Hypothalamus (tissue), 51 donors: Measurements from ENCODE around the gene PARVA.
A peak's percentile ranks its signal among the peaks of the same experiment; 100 is the strongest.
"Not testable (repeated sequence)": the region's sequence is repeated elsewhere in the genome, so short reads cannot be mapped to it uniquely, and the experiment has no call there.

Experiments
- DNase-seq, 51 donors: peaks; one replicate each; lab custom pipeline; 2025; lab: John Stamatoyannopoulos, UW

The PARVA gene, protein sequence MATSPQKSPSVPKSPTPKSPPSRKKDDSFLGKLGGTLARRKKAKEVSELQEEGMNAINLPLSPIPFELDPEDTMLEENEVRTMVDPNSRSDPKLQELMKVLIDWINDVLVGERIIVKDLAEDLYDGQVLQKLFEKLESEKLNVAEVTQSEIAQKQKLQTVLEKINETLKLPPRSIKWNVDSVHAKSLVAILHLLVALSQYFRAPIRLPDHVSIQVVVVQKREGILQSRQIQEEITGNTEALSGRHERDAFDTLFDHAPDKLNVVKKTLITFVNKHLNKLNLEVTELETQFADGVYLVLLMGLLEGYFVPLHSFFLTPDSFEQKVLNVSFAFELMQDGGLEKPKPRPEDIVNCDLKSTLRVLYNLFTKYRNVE

DNA sequence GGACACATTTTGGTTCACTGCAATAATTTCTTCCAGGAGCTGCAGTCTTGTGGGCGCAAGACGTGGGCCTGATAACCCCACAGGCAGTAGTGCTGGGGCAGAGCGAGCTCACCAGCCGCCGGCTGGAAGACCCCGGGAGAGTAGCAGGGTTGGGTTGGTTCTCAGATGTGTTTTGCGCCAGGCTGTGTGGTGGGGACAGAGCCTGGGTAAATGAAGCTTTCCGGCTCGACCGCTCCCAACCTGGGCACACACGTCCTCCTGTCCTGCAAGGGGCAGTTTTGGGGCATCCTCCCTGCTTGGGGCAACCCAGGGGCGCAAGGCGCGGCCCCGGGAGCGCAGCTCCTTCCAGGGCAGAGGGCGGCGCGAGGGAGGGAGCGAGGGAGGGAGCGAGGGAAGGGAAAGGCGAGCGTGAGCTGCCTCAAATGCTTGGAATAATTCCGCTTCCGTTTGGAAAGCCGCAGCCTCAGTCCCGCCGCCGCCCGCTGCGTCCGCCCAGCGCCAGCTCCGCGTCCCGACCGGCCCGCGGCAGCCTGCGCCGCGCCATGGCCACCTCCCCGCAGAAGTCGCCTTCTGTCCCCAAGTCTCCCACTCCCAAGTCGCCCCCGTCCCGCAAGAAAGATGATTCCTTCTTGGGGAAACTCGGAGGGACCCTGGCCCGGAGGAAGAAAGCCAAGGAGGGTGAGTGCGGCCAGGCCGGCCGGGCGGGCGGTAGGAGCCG lies at the start of gene PARVA:
PARVA (plus strand) TSS at position 466 of the 718 bp plus-strand sequence; CDS start at position 543, 77 bp downstream.
- DNase-seq: peak in 17 of 51 donors; percentile 10 to 75 (median 34)

DNA sequence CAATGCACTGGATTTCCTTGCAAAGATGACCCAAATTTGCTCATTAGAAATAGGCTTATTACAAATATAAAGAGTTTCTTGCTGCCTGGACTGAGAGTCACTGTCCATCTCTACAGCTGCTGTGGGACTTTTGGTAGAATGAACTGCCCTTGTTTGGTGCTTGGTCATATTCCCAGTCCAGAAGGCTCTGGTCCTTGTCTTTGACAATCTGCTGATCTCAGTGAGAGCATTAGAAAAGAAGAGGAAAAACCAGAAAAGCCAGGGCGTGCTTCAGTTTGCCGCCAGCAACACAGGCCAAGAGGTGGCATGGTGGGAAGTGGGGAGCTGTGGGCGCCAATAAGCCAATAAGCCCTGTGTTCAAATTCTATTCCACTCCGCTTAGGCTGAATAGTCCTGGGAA lies 48.2 kb upstream of the PARVA start:
- peak in 22 of 51 donors; percentile 4 to 65 (median 28) for DNase-seq

DNA sequence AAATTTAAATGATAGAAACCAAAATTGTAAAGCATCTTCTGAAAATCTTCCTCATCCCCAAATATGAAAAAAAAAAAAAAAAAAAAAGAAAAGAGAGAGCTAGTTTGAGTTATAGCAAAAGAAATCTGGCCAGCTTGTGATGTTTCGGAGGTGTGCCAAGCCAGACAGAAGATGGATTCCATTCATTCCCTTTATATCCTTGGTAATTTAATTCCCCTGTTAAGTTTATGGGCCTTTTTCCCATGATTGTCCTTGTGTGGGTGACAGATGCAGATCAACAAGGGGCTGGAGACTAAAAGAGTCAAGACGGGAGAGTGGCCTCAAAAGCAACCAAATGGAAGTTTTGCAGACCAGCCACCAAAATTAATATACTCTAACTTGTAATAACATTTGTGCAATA lies 47.6 kb upstream of the PARVA start:
- DNase-seq: no peak

DNA sequence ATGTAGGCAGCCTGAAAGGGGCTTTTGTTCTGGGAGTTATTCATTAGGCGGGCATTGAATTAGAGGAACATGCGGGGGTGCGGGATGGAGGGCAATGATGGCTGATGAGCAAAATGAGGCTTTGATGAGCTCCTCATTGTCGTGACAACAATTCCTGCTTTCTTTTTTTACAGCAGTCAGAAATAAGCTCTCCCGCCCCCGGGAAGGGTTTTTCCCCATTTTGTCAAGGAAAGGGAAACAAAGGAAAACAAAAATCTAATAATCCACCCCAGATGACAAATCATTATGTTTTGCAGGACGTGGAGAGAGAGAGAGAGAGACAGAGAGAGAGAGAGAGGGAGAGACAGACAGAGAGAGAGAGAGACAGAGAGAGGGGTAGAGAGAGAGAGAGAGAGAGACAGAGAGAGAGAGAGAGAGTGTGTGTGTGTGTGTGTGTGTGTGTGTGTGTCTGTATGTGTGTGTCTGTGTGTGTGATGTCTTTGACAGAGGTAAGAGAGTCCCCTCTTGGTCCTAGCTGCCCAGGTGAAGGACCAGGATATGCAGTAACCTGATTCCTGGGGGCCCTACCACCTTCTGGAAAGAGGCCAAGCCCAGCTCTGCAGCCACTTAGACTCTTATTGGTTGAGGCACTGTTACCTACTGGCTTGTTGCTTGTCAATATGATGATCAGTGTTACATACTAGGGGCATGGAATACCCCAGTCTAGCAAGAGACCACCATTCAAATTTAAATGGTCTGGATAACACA lies 46.7 kb upstream of the PARVA start:
- DNase-seq: peak in 42 of 51 donors; percentile 2 to 93 (median 52)

DNA sequence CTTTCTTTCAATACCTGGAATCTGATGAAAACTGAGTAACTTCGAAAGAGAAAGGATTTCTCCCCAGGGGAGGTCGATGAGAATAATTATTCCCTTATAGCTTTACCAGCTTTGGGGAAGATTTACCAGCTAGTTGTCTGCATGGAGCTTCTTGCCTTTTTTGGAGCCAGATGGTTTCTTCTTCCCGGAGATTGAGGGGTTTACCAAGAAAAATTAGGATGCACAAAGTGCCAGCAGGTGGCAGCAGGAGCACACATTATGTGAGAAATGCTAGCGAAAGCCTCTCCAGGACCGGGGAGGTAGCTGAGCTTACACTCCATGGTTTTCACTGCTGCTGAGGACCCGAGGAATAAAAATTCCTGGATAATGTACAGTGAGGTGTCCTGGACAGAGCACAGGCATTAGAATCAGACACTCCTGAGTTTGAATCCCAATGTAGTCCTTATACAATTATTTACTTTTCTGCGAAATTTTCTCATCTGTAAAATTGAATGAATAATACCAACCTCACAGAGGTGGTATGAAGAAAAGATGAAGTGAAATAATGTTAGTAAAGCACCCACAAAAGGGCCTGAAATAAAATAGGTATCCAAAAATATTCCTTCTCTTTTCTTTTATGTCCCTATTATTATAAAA lies 46.0 kb upstream of the PARVA start:
- DNase-seq: peak in 48 of 51 donors; percentile 3 to 92 (median 59)

DNA sequence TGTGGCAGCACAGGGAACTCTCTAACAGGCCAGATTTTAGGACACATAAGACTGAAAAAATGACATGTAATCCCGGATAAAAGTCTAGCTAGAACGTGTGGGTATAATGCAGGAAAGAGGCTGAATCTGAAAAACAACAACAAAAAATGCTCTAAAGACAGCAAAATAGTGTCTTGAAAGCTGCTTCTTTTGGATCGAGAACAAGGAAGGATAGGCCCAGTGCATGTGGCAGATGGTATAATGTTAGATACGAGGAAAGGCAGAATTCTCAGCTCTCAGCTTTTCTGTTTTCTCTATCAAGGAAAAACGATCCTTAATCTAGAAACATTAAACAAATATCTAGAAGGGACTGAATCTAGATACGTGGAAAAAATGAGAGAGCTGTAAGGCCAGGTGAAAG lies 33.8 kb upstream of the PARVA start:
- no peak for DNase-seq

DNA sequence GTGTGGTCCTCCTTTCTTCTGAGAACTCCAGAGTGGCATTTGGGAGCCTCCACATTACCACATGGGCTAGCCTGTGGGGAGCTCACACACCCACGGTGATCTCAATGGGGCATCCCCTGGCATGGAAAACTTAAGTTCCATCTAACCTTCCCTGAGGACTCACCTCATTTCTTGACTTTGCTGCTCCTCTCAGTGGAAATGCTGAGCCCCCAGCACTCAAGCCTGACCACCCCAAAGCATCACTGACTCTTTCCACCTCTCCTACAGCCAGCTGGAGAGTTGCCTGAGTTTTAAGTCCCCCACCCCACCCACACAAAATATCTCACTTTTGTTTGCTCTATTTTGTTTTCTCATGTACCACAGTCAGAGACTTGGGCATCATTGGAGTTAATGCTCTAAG lies 23.8 kb upstream of the PARVA start:
- no peak for DNase-seq

DNA sequence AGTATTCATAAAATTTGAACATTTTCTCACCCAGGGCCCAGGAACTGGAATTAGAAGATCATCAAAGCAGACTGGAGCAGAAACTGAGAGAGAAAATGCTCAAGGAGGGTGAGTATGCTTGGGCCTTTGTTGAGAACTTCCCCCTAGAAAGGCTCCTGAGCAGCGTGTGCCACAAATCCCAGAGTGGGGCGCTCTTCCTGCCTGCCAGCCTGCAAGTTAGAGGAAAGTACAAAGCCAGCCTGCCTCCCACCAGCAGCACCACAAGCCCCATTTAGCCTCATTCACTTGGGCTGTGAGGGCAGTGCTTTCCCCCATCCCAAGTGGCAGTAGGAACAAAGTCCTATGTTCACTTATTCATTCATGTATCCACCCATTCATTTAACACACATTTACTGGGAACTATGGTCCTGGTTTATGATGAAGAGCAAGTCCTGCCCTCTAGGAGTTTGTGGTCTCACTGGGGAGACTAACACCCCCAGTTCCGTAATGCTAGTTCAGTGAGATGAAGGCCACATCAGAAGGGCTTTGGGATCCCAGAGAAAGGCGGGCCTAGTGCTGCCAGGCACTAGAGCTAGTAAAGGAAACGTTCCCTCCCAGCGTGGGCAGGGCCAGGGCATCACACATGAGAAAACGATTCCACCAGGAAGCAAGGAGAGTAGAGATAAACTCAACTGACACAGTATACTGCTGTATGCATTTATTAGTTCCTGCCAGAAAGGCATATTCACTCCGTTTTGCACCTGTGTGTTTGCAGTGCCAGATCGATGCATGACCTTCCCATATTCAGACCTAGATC lies 22.4 kb upstream of the PARVA start:
- DNase-seq: no peak

DNA sequence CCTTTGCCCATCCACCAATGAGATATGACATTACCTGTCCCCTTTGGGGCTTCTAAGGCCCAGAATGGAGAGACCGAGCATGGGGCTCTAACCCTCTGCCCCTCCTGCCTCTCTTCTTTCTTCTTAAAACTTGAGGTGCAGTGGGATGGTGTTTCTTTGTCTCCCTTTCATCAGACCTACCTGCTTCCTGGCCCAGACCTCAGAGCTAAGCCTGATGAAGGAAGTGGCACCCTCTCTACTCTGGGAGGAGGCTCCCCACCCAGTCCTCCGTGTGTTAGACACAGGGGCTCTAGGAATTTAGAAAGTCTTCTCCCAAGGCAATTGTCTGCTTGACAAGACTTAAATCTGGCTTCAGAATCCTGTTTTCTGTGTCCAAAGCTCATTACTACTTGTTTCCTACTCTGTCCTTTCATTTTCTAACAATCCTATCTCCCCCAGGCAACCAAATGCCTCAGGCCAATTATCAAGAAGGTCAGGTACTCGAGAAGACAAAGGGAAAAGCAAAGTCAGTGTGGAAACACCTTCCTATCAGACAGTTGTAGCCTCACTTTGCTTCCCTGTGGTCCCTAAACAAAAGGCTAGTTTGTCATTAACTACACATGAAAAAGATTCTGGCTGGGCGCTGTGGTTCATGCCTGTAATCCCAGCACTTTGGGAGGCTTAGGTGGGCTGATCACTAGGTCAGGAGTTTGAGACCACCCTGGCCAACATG lies 20.3 kb upstream of the PARVA start:
- no peak for DNase-seq

DNA sequence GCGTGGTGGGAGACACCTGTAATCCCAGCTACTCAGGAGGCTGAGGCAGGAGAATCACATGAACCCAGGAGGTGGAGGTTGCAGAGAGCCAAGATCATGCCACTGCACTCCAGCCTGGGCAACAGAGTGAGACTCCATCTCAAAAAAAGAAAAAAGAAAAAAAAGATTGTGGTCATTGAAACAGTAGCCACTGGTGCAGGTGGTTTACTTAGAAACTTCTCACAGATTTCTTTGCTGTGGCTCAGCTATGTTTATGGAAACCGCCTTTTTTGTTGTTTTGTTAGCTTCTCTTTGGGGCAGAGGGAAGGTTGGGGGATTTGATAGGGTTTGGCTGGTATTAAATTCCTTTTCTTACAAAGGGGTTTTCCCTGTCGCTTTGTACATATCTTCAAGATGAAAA lies 19.7 kb upstream of the PARVA start:
- DNase-seq: not testable (repeated sequence)

DNA sequence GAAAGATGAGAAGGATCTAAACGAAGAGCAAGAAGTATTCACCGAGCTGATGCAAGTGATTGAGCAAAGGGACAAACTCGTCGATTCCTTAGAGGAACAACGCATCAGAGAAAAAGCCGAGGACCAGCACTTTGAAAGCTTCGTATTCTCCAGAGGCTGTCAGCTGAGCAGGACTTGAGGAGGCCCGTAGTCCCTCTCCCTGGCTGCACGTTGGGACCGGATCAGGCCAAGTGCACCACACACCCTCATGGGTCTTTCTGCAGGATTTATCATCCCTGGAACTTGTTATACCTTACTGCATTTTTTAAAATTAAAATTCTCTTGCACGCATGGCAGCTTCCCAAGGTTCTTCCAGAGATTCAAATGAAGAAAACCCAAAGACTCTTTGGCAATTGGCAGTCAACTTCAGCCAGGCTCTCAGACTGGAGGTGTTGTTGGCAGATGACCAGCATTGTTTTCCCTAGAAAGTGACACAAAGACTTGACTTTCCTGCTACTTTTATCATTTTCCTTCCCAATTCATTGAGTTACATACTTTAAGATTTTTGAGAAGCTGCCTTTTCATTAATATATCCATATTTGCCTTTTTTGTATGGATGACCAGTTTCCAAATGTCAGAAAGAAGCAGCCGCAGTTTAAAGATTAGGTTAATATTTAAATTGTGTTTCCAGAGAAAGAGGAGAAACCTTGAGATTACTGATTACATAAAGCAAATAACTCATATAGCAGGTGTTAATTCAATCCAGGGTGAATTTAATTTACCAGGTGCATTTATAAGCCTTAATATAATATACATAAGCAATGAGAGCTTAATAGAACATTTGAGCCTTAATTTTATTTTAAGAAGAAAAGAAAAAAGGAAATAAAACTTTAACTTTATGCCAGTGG lies 18.8 kb upstream of the PARVA start:
- DNase-seq: no peak

DNA sequence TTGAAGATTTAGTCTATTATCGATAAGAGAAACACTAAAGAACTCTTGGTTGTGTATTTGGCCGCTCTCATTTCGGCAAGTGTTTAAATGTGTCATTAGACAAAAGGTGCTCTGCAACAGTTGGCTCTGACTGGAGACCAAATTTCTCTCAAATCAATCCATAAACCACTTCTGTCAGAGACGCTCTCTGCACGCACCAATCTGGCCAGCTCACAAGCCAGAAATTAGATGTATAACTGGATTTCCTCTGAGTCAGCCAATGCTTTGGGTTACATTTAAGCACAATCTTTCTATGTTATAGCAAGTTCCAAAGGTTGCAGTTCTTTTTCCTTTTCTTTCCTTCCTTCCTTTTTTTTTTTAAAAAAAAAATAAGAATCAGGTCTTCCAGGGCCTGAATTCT lies 17.6 kb upstream of the PARVA start:
- no peak for DNase-seq

DNA sequence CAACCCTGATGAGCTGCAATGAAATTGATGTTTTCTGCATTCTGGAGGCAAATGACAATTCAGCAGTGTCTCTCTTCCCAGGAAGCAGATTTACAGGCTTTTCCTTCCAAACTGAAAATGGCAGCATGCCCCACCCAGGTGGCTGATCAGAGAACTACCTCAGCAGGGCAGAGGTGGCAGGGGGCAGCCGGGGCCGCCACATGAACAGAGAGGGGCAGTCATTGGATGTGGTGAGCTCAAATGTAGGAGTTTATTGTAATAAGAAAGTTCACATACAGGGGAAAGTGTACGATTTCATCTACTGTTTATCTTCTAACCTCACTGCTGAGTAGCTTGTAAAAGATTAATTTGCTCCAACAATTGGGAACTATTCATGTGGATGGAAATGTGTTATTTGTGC lies 15.7 kb upstream of the PARVA start:
- no peak for DNase-seq

DNA sequence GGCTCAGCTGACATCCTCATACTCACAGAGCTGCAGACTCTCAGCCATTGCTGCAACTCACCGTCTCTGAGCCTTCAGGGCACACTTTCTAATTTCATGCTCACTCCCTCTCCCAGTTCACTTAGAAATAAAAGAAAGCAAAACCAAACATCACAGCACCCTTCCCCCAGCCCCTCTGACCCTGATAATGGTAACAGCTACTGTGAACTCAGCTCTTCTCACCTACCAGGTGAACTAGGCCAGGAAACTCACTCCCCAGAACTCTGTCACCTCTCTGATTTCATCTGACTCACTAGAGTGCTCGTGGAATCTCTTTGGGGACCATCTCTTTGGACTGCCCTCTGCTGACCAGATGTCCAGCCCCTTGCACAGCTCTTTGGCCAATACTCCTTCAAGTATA lies 14.5 kb upstream of the PARVA start:
- no peak for DNase-seq

DNA sequence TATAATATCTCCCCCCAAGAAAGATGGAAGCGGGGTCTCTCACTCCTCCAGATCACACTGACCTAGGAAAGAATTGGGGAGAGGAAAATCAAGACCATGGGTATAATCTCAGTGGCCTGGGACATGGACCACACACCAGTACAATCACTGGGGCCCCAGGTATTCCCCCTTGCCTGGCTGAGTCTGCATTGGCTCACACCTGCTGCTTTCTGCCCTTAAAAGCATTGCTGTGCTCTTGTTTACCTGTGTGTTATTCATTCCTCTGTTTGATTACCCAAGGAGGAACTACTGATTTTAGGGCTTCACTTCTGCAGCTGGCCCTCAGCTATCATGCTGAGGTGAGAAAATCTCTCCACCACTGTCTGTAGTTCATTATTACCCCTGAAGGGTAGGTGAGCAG lies 14.0 kb upstream of the PARVA start:
- no peak for DNase-seq

DNA sequence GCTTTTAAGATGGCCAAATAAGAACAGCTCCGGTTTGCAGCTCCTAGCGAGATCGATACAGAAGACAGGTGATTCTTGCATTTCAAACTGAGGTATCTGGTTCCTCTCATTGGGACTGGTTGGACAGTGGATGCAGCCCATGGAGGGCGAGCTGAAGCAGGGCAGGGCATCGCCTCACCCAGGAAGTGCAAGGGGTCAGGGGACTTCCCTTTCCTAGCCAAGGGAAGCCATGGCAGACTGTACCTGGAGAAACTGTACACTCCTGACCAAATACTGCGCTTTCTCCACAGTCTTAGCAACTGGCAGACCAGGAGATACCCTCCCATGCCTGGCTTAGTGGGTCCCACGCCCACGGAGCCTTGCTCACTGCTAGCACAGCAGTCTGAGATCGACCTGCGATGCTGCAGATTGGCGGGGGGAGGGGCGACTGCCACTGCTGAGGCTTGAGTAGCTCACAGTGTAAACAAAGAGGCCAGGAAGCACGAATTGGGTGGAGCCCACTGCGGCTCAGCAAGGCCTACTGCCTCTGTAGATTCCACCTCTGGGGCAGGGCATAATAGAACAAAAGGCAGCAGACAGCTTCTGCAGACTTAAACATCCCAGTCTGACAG lies 11.3 kb upstream of the PARVA start:
- DNase-seq: not testable (repeated sequence)

DNA sequence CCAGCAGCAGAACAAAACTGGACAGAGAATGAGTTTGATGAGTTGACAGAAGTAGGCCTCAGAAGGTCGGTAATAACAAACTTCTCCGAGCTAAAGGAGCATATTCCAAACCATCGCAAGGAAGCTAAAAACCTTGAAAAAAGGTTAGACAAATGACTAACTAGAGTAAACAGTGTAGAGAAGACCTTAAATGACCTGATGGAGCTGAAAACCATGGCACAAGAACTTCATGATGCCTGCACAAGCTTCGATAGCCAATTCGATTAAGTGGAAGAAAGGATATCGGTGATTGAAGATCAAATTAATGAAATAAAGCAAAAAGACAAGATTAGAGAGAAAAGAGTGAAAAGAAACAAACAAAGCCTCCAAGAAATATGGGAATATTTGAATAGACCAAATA lies 10.3 kb upstream of the PARVA start:
- DNase-seq: not testable (repeated sequence)

DNA sequence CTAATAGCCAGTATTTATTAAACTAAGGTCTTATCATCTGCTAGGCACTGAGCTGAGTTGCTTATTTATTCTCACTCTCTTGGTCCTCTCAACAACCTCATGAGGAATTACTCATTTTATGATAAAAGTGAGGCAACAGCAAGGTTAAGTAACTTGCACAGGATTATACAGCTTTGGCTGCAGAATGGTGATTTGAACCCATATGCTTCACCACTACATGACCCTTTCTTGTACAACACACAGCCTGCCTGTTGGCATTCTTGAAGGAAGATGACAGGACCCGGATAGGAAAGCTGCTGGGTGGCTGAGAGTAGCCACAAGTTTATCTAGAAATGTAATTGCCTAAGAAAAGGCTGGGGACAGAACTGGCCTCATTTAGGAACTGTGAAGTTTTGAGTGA lies 5.3 kb upstream of the PARVA start:
- no peak for DNase-seq
